K562 (cell line): ENCODE results near the gene LRRC4B. TPM values are rescaled to one million over a fixed set of nuclear protein-coding genes. Genes with fewer than 3 reads are reported as not detected.
A peak's percentile ranks its signal among the peaks of the same experiment; 100 is the strongest.

ENCODE experiments used
- BCL6 ChIP-seq: fragments of 250-450 bp; sonication (Bioruptor Pico); IDR thresholded peaks from 2 replicates; pipeline ENCODE4 v1.4.0; 2020
- BMI1 ChIP-seq: fragments of 150-350 bp; IDR thresholded peaks from 2 replicates; pipeline ENCODE4 v1.6.1; 2014; ENCODE audit warnings: low read length
- BRD4 ChIP-seq: fragments of 200-600 bp; sonication (generic); IDR thresholded peaks from 2 replicates; pipeline ENCODE4 v1.6.1; 2017; ENCODE audit warnings: inconsistent platforms
- CBX8 ChIP-seq: fragments of 200-600 bp; sonication (generic); IDR thresholded peaks from 2 replicates; pipeline ENCODE4 v1.6.1; 2012; ENCODE audit warnings: borderline replicate concordance, mixed run types, low read depth, mild to moderate bottlenecking, moderate library complexity, mixed read lengths, low read length, control low read depth, inconsistent platforms; ENCODE audit not compliant: poor library complexity, severe bottlenecking; ENCODE audit errors: extremely low read depth
- GABPA ChIP-seq: fragments of 200-800 bp; sonication (Bioruptor generic); conservative IDR thresholded peaks from 2 replicates; pipeline ENCODE4 v1.6.1; 2016; ENCODE audit warnings: low read depth, missing genetic modification characterization, missing compliant biosample characterization
- GTF2E2 ChIP-seq: fragments of 200-800 bp; sonication (Bioruptor generic); IDR thresholded peaks from 2 replicates; pipeline ENCODE4 v1.6.1; 2016; ENCODE audit warnings: missing genetic modification characterization, missing compliant biosample characterization
- HCFC1 ChIP-seq: IDR thresholded peaks from 2 replicates; pipeline ENCODE4 v1.6.1; 2012; ENCODE audit warnings: low read depth, low read length, improper control_type of control experiment
- MNT ChIP-seq, 2 experiments: fragments of 450-650 bp; conservative IDR thresholded peaks; 2 replicates each; pipeline ENCODE4 v1.6.1; 2017; ENCODE audit warnings: mild to moderate bottlenecking in 2 of 2, moderate library complexity in 2 of 2
- NELFE ChIP-seq: IDR thresholded peaks from 2 replicates; pipeline ENCODE4 v1.6.1; 2011; ENCODE audit warnings: mild to moderate bottlenecking; ENCODE audit not compliant: insufficient read depth, insufficient read length
- NFE2L1 ChIP-seq: fragments of 450-650 bp; IDR thresholded peaks from 2 replicates; pipeline ENCODE4 v1.6.1; 2016; ENCODE audit warnings: missing genetic modification characterization, low read depth, mild to moderate bottlenecking, missing compliant biosample characterization, moderate library complexity, borderline replicate concordance
- POLR3A ChIP-seq: IDR thresholded peaks from 2 replicates; pipeline ENCODE4 v1.6.1; 2011; ENCODE audit warnings: borderline replicate concordance, mild to moderate bottlenecking, moderate library complexity; ENCODE audit not compliant: insufficient read length, insufficient read depth; ENCODE audit errors: extremely low read depth
- RBM22 ChIP-seq: fragments of 200-400 bp; formaldehyde crosslinking; IDR thresholded peaks from 2 replicates; pipeline ENCODE4 v1.6.1; 2018; ENCODE audit warnings: low read length, low read depth; ENCODE audit not compliant: poor library complexity, severe bottlenecking
- SAP30 ChIP-seq: fragments of 200-600 bp; sonication (generic); IDR thresholded peaks from 2 replicates; pipeline ENCODE4 v1.6.1; 2012; ENCODE audit warnings: borderline replicate concordance, low read depth, mild to moderate bottlenecking, moderate library complexity, low read length, control low read depth, inconsistent platforms; ENCODE audit not compliant: insufficient read depth, poor library complexity, severe bottlenecking
- TAF7 ChIP-seq: fragments of 450-650 bp; IDR thresholded peaks from 2 replicates; pipeline ENCODE4 v1.6.1; 2016; ENCODE audit warnings: missing genetic modification characterization, missing compliant biosample characterization
- ZNF121 ChIP-seq: sonication (generic); formaldehyde crosslinking; conservative IDR thresholded peaks from 2 replicates; pipeline ENCODE4 v1.8.0; 2022; ENCODE audit warnings: missing genetic modification reagents
- ZNF347 ChIP-seq: fragments of 450-650 bp; formaldehyde crosslinking; IDR thresholded peaks from 2 replicates; pipeline ENCODE4 v1.4.0; 2020; ENCODE audit warnings: low read depth, mild to moderate bottlenecking, moderate library complexity
- ZNF57 ChIP-seq: fragments of 450-650 bp; formaldehyde crosslinking; IDR thresholded peaks from 2 replicates; pipeline ENCODE4 v1.4.0; 2020; ENCODE audit warnings: mild to moderate bottlenecking, moderate library complexity
- polyA plus RNA-seq, 8 experiments: library from polyadenylated mRNA; depleted of rRNA in 4 of 8; stranded (reverse) in 5 of 8; unstranded in 3 of 8; fragments of >200 nt; fragmentation: Nextera tagmentation in 2 of 8; fragmentation: Illumina TruSeq in 1 of 8; extraction: Ambion mirVana in 2 of 8; extraction: Trizol in 1 of 8; gene quantifications; 2 replicates each; pipeline versions ENCODE4 v1.2.1 to v1.2.3, GENCODE V29; 2011 to 2014; ENCODE audit warnings: inconsistent platforms in 1 of 8, missing spikeins in 1 of 8
- total RNA-seq, 7 experiments: library from RNA; depleted of rRNA in 6 of 7; stranded (reverse); fragments of >200 nt in 6 of 7; fragmentation: Illumina TruSeq in 2 of 7; extraction: Trizol in 2 of 7; gene quantifications; 2 replicates each; pipeline versions ENCODE4 v1.2.1 to v1.2.3, GENCODE V29; 2011 to 2021; ENCODE audit warnings: low replicate concordance in 1 of 7
- TF ChIP-seq, protein P1 (sequence below): fragments of 200-800 bp; sonication (Bioruptor generic); IDR thresholded peaks from 2 replicates; pipeline ENCODE4 v1.6.1; 2017; ENCODE audit warnings: missing genetic modification characterization, missing compliant biosample characterization
- TF ChIP-seq, protein P2 (sequence below): IDR thresholded peaks from 2 replicates; pipeline ENCODE4 v1.6.1; 2014; ENCODE audit warnings: antibody characterized with exemption
- TF ChIP-seq, protein P3 (sequence below): fragments of 450-650 bp; IDR thresholded peaks from 2 replicates; pipeline ENCODE4 v1.6.1; 2016; ENCODE audit warnings: mild to moderate bottlenecking

The LRRC4B gene
- total and polyA plus RNA-seq, 9 of the 15 experiments (the other 6 are each of a cell fraction or from before 2014, with no cell fraction given) = 0.18 to 9.6 (median 2.9) TPM; not detected in 2

DNA sequence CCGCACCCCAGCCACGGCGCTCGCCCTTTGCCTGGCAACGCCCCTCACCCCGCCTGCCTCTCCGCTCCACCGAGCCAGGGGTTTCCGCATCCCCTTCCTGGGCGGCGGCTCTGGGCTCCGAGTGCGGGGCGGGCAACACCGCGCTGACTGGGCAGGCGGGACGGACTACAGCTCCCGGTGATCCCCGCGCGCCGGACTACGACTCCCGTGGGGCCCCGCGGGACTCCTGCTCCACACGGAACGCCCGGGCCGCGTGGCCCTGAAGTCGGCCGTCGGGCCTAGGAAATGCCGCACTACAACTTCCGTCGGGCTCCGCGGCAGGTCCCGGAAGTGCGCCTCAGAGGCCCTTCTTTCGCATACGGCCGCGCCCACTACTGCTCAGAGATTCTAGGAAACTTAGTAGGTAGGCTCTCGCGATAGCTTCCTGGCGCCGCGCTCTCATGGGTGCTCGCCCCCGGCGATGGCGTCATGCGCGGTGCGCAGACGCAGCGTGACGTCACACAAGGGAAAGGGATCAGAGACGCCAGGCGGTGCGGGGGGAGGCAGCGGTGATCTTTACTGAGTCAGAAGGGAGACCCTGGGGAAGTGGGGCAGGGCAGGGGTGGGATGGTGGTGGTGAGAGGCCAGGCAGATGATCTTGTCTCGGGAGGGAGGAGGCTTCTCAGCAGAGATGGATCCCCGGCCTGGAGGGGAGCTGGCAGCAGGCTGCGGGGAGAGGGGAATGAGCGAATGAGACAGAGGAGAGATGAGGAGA lies 57.0 kb downstream of the LRRC4B start, which contains the start of gene JOSD2 (continued):
- TF ChIP-seq BRD4 = no peak
- TF ChIP-seq GABPA (tag) = peak; percentile 97
- TF ChIP-seq CBX8 = no peak
- TF ChIP-seq POLR3A = no peak
- TF ChIP-seq ZNF121 (CRISPR knock-in tag) = no peak
- no peak for TF ChIP-seq SAP30
- TF ChIP-seq NELFE = no peak
- TF ChIP-seq RBM22 = peak; percentile 44
- 0 out of 2 replicates have a peak, but pooled peaks have one; percentile 32 for TF ChIP-seq ZNF57 (CRISPR knock-in tag)
- TF ChIP-seq BMI1 = no peak
- no peak for TF ChIP-seq NFE2L1
- TF ChIP-seq, protein P1, sequence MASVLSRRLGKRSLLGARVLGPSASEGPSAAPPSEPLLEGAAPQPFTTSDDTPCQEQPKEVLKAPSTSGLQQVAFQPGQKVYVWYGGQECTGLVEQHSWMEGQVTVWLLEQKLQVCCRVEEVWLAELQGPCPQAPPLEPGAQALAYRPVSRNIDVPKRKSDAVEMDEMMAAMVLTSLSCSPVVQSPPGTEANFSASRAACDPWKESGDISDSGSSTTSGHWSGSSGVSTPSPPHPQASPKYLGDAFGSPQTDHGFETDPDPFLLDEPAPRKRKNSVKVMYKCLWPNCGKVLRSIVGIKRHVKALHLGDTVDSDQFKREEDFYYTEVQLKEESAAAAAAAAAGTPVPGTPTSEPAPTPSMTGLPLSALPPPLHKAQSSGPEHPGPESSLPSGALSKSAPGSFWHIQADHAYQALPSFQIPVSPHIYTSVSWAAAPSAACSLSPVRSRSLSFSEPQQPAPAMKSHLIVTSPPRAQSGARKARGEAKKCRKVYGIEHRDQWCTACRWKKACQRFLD = peak; percentile 90; the same call in 1 of the 2 replicates
- TF ChIP-seq, protein P2, sequence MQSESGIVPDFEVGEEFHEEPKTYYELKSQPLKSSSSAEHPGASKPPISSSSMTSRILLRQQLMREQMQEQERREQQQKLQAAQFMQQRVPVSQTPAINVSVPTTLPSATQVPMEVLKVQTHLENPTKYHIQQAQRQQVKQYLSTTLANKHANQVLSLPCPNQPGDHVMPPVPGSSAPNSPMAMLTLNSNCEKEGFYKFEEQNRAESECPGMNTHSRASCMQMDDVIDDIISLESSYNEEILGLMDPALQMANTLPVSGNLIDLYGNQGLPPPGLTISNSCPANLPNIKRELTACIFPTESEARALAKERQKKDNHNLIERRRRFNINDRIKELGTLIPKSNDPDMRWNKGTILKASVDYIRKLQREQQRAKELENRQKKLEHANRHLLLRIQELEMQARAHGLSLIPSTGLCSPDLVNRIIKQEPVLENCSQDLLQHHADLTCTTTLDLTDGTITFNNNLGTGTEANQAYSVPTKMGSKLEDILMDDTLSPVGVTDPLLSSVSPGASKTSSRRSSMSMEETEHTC = peak; percentile 35; the same call in 1 of the 2 replicates
- no peak for TF ChIP-seq TAF7 (tag)
- no peak for TF ChIP-seq BCL6 (CRISPR knock-in tag)
- TF ChIP-seq MNT (conservative IDR thresholded peaks at IDR 0.05) = peak; percentile 89 to 96
- no peak for TF ChIP-seq GTF2E2
- TF ChIP-seq HCFC1 = peak; percentile 99
- TF ChIP-seq, protein P3, sequence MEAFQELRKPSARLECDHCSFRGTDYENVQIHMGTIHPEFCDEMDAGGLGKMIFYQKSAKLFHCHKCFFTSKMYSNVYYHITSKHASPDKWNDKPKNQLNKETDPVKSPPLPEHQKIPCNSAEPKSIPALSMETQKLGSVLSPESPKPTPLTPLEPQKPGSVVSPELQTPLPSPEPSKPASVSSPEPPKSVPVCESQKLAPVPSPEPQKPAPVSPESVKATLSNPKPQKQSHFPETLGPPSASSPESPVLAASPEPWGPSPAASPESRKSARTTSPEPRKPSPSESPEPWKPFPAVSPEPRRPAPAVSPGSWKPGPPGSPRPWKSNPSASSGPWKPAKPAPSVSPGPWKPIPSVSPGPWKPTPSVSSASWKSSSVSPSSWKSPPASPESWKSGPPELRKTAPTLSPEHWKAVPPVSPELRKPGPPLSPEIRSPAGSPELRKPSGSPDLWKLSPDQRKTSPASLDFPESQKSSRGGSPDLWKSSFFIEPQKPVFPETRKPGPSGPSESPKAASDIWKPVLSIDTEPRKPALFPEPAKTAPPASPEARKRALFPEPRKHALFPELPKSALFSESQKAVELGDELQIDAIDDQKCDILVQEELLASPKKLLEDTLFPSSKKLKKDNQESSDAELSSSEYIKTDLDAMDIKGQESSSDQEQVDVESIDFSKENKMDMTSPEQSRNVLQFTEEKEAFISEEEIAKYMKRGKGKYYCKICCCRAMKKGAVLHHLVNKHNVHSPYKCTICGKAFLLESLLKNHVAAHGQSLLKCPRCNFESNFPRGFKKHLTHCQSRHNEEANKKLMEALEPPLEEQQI = no peak
- TF ChIP-seq ZNF347 = no peak
